HL-60 (cell line): ENCODE data around the gene TRMT112.

Experiments
- DNase-seq, 2 experiments: peaks; one replicate each; pipeline ENCODE4 v3.0.0-alpha.2; 2010 to 2020; ENCODE audit warnings: low read depth in 1 of 2, low spot score in 1 of 2
- H3K27ac ChIP-seq: fragments of 250-450 bp; sonication (Bioruptor Pico); replicated peaks from 2 replicates; pipeline ENCODE4 v1.5.1; 2020; ENCODE audit warnings: mild to moderate bottlenecking, moderate library complexity
- H3K27me3 ChIP-seq: fragments of 250-450 bp; sonication (Bioruptor Pico); 2 replicates; pipeline ENCODE4 v1.5.1; 2021; ENCODE audit warnings: mild to moderate bottlenecking, moderate library complexity; ENCODE audit not compliant: insufficient read depth, poor library complexity, severe bottlenecking
- H3K4me3 ChIP-seq: replicated peaks from 2 replicates; pipeline ENCODE4 v1.5.1; 2011; ENCODE audit warnings: mild to moderate bottlenecking, control low read depth, low read length; ENCODE audit not compliant: insufficient read depth
- CTCF ChIP-seq: IDR thresholded peaks from one replicate; pipeline ENCODE4 v1.5.1; 2011; ENCODE audit warnings: low read length, control low read depth, inconsistent platforms; ENCODE audit not compliant: insufficient read depth
- GABPA ChIP-seq: IDR thresholded peaks from 2 replicates; pipeline ENCODE4 v1.6.1; 2012; ENCODE audit warnings: low read depth
- POLR2AphosphoS5 ChIP-seq: IDR thresholded peaks from 2 replicates; pipeline ENCODE4 v1.6.1; 2012; ENCODE audit warnings: low read depth
- REST ChIP-seq: IDR thresholded peaks from 2 replicates; pipeline ENCODE4 v1.6.1; 2012; ENCODE audit warnings: low read depth; ENCODE audit not compliant: insufficient replicate concordance
- SPI1 ChIP-seq: IDR thresholded peaks from 2 replicates; pipeline ENCODE4 v1.6.1; 2012; ENCODE audit warnings: low read depth, mild to moderate bottlenecking, borderline replicate concordance

The TRMT112 gene

GRCh38 chr11:64296830-64297698 is 20.3 kb downstream of the TRMT112 start:
- peaks cover 81% of the 10 kb centered on the region for H3K27me3 ChIP-seq
- H3K4me3 ChIP-seq = no peak overlapping the region
- H3K27ac ChIP-seq = no peak overlapping the region
- no peak for DNase-seq
- no peak for TF ChIP-seq CTCF
- no peak for TF ChIP-seq GABPA
- no peak for TF ChIP-seq REST
- TF ChIP-seq POLR2AphosphoS5 = no peak
- TF ChIP-seq SPI1 = no peak

GRCh38 chr11:64296236-64296635 is 21.1 kb downstream of the TRMT112 start:
- no peak for DNase-seq
- no peak overlapping the region for H3K27ac ChIP-seq
- no peak overlapping the region for H3K4me3 ChIP-seq
- H3K27me3 ChIP-seq = peaks cover 82% of the 10 kb centered on the region
- TF ChIP-seq REST (no peak), CTCF (no peak), POLR2AphosphoS5 (no peak), SPI1 (no peak), GABPA (no peak)

- no peak for TF ChIP-seq POLR2AphosphoS5
- no peak for TF ChIP-seq CTCF
- TF ChIP-seq SPI1 = no peak
- TF ChIP-seq REST = no peak
- no peak for TF ChIP-seq GABPA
- Histone ChIP-seq H3K4me3 (no peak overlapping the region), H3K27ac (no peak overlapping the region), H3K27me3 (peaks cover 86% of the 10 kb centered on the region)
- DNase-seq = no peak
Measured at GRCh38 chr11:64295760-64296159, 21.6 kb downstream of the TRMT112 start.
